D721Med (cell line): ENCODE data around the gene RGS6.
"Not testable (repeated sequence)": the region's sequence is repeated elsewhere in the genome, so short reads cannot be mapped to it uniquely, and the experiment has no call there.

ENCODE experiments used
- DNase-seq: peaks from one replicate; pipeline ENCODE4 v3.0.0; 2011; ENCODE audit warnings: low spot score; ENCODE audit not compliant: insufficient read length
- FAIRE-seq: peaks from 2 replicates; lab custom pipeline; 2011; peaks lifted over from hg19 to GRCh38; lab: Jason Lieb, UNC
- TF ChIP-seq, protein P1 (sequence below): IDR thresholded peaks from 2 replicates; pipeline ENCODE4 v1.5.1; 2012; ENCODE audit warnings: mild to moderate bottlenecking, control low read depth; ENCODE audit not compliant: insufficient read depth; ENCODE audit errors: missing control alignments

Gene RGS6

DNA sequence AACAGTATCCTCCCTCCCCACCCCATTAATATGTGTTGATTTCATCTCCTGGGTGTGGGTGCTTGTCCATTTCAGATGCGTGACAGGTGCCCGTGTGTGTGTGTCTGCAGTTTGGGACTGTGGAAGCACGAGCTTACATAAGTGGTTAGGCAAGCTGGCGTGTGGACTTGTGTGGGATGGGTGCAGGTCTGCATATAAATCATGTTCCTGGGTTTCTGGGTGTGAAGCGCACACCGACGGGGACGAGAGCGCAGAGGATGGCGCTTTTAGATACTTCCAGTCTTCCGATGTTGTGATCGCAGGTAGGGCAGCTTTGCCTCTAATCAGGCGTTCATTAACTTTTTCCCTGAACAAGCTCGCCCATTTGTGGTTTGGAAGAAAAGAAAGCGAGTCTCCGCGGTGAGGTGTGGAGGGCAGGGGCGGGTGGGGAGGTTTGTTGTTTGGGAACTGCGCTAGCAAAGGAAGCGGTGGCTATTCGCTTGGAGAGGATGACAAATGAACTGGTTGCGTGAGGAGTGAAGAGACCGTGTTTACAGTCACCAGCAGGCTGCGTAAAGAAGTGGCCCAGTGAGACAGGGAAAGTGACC is 865 bp downstream of the RGS6 start:
- DNase-seq = no peak
- TF ChIP-seq, protein P1, sequence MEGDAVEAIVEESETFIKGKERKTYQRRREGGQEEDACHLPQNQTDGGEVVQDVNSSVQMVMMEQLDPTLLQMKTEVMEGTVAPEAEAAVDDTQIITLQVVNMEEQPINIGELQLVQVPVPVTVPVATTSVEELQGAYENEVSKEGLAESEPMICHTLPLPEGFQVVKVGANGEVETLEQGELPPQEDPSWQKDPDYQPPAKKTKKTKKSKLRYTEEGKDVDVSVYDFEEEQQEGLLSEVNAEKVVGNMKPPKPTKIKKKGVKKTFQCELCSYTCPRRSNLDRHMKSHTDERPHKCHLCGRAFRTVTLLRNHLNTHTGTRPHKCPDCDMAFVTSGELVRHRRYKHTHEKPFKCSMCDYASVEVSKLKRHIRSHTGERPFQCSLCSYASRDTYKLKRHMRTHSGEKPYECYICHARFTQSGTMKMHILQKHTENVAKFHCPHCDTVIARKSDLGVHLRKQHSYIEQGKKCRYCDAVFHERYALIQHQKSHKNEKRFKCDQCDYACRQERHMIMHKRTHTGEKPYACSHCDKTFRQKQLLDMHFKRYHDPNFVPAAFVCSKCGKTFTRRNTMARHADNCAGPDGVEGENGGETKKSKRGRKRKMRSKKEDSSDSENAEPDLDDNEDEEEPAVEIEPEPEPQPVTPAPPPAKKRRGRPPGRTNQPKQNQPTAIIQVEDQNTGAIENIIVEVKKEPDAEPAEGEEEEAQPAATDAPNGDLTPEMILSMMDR = no peak
- no peak for FAIRE-seq

DNA sequence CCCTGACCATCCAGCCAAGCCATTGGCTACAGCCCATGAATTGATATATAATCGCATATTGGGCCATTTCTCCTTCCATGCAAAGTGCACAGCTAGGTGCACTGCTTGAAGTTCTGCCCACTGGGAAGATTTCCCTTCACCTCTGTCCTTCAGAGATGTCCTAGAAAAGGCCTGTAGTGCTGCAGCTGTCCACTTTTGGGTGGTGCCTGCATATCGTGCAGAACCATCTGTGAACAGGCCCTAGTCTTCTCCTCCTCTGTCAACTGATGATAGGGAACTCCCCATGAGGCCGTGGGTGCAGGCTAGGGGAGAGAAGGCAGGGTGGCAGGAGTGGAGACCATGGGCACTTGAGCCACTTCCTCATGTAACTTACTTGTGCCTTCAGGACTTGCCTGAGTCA is 6.0 kb downstream of the RGS6 start:
- FAIRE-seq, DNase-seq: not testable (repeated sequence)

DNA sequence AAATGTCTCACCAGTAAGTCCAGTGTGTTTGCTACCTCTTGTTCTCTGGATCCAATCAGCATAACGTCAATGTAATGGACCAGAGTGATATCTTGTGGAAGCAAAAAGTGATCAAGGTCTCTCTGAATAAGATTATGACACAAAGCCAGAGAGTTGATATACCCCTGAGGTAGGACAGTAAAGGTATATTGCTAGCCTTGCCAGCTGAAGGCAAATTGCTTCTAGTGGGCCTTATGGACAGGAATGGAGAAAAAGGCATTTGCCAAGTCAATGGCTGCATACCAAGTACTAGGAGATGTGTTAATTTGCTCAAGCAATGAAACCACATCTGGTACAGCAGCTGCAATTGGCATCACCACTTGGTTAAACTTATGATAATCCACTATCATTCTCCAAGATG is 7.1 kb downstream of the RGS6 start:
- not testable (repeated sequence) for FAIRE-seq, DNase-seq

DNA sequence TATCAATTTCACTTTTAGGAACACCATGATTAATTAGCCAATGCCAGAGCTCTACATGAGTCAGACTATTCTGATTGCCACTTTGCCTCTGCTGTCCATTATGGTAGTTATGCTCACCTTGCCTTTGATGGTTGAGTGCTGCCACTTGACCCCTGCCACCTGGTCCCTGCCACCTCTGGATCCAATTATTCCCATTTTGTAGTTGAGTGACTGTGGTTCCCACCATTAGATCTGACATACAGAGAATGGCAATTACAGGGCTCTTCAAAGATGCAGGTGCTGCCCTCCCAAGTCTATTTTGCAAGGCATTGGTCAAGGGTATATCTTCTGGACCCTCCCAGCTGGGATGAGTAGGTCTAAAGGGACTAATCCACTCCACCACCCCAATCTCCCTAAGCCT is 8.3 kb downstream of the RGS6 start:
- not testable (repeated sequence) for DNase-seq, FAIRE-seq

DNA sequence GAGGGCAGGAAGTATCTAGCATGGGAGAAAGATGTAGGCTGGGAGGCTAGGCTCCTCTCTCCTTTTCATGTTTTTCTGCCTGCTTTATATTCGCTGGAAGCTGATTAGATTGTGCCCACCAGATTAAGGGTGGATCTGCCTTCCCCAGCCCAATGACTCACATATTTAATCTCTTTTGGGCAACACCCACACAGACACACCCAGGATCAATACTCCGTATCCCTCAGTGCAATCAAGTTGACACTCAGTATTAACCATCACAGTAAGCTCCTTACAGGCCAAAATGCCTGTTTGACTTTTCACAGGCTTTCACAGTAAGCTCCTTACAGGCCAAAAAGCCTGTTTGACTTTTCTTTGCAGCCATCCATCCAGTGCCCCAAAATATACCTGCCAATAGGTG is 9.4 kb downstream of the RGS6 start:
- DNase-seq = not testable (repeated sequence)
- FAIRE-seq = peak; percentile 63

DNA sequence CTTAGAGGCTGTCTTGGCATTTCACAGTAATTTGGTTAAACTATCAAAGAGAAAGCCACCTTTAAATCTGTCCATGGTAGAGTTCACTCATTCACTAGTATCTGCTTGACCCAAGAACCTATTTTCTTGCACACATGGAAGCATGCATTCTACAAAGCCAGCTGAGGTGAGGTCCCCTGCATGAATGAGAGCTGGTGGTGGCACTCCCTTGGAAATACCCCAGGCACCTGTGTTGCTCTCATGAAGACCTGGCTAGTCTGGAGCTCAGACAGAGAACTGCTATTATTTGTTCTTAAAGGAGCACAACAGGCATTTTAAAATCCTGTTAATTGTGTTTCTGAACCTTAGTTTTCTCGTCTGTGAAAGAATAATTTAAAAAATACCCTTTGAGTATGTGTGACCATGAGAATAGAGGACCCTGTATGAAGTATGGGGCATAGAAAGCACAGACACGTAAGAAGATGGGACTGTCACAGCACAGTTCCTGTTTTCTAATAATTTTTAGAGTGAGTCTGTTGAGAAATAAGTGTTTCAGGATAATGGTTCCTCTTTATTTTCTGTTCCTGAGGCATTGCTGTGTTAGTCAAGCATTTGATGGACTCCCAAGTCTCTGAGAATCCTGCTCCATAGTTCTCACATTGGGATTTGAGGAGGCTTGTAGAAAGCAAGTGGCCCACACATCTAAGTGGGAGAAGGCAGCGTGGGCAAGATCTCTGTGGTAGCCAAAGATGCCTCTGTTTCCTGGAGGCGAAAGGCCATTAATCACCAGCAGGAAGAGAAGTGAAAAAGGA is 10.9 kb downstream of the RGS6 start:
- FAIRE-seq (no peak), DNase-seq (no peak)

DNA sequence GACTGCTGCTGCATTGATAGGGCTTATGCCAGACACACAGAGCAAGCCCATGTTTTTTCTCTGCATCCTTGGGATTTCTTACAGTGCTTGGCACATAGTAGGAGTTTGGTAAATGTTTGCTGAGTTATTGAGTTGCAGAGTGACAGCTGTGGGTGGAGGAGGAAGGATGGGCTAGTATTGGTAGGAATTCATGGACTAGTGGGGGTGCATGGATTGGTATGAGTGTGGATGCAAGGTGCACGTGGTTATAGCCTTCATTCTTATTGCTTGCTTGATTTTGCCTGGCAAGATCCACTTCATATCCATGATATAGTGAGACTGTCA is 11.4 kb downstream of the RGS6 start:
- FAIRE-seq (no peak), DNase-seq (no peak)
- TF ChIP-seq, protein P1 = no peak

More for the DNA sequence above, 10.9 kb downstream of the RGS6 start:
- TF ChIP-seq, protein P1 = no peak

DNA sequence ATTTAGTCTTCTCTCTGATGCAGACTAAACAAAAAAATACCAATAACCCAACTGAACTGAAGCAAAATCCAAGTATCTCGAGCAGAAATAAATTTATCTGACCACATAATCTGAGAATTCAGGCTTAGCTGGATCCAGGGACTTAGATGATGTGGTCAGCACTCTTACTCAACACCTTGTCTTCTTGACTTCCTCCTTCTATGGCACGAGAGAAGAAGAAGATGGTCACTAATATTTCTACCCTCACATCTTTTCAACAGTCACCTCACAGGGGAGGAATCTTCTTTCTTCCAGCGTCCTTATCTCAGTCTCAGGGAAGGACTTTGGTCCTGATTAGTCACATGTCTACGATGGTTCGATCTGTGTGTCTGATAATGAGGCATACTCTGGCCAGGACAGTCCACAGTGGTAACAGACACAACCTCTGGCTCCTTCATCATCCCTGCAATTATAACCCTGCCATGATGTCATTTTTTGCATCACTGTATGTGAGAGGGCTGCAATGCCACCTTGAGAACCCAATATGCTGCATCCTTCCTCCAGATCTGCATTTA is 15.8 kb downstream of the RGS6 start:
- DNase-seq (no peak), FAIRE-seq (no peak)
- TF ChIP-seq, protein P1 = no peak

DNA sequence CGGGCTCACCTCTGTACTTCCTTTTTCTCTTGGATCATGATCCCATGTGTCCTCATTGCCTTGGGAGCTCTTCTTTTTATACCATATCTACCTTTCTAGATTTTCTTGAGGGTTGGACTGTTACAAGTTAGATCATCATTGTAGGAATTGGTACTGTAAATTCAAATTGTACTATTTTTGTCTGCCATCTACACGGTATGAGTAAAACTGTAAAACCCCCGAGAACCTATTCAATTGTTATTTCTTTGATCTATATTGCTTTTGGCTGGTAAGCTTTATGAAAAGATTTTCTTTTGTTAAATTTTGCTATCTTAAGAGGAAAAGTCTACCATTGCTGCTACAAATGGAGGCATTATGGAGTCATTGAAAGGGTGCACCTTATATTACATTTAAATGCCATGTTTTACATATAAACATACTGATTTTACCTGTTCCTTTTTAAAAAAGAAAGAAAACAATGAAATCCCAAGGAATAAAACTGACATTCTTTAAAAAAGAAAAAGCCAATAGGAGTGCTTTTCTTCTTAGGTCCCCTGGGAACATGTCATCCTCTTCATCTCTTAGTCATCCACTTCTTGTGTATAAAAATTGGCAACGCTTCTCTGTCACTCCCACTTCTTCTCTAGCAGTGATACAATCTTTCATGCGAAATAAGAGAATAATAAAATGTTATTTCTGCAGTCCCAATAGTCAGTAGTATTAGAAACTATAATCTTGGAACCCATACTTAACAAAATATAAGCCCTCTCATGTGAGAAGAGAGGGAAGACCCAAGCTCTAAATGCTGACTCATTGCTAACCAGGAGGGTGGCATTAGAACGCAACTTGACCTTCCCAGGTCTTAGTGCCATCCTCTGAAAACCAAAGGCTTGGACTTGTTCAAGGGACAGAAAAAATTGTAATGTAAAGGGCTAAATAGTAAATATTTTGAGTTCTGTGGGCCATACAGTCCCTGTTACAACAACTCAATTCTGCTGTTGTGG is 20.4 kb downstream of the RGS6 start:
- TF ChIP-seq, protein P1 = no peak
- DNase-seq (no peak), FAIRE-seq (peak; percentile 48)
